Esophagus squamous epithelium (tissue), 5 donors: ENCODE data around the gene DDR2. TPM values are rescaled to one million over a fixed set of nuclear protein-coding genes. Genes with fewer than 3 reads are reported as not detected.

Experiments
- DNase-seq: peaks from one replicate; lab custom pipeline; 2025; lab: John Stamatoyannopoulos, UW
- H3K27ac ChIP-seq, 4 donors: fragments of 200-600 bp; sonication (generic); one replicate each; pipeline ENCODE4 v1.5.1; 2016 to 2019; ENCODE audit warnings: mild to moderate bottlenecking in 1 of 4
- H3K27me3 ChIP-seq, 4 donors: fragments of 200-600 bp; sonication (generic); 1 replicate in 3 of 4; 2 replicates in 1 of 4; pipeline versions ENCODE4 v1.5.1 to v1.6.0; 2017 to 2021; ENCODE audit warnings: antibody characterized with exemption in 1 of 4
- H3K36me3 ChIP-seq, 3 donors: fragments of 200-600 bp; sonication (generic); one replicate each; pipeline ENCODE4 v1.5.1; 2016 to 2019
- H3K4me1 ChIP-seq, 3 donors: fragments of 200-600 bp; sonication (generic); one replicate each; pipeline ENCODE4 v1.5.1; 2017 to 2019
- H3K4me3 ChIP-seq, 4 donors: fragments of 200-600 bp; sonication (generic); 1 replicate in 3 of 4; 2 replicates in 1 of 4; pipeline ENCODE4 v1.5.1; 2016 to 2019; ENCODE audit warnings: mild to moderate bottlenecking in 2 of 4, moderate library complexity in 1 of 4
- H3K9me3 ChIP-seq, 3 donors: fragments of 200-600 bp; sonication (generic); one replicate each; pipeline ENCODE4 v1.5.1; 2016 to 2019
- POLR2A ChIP-seq, 4 donors: fragments of 450-650 bp; IDR thresholded peaks; one replicate each; pipeline ENCODE4 v1.6.1; 2017; ENCODE audit warnings: antibody characterized with exemption in 4 of 4, mild to moderate bottlenecking in 4 of 4, moderate library complexity in 3 of 4
- WGBS, 2 donors: methylation state at CpG; one replicate each; pipeline ENCODE4 v1.1.5; 2018; 5-methylcytosine and 5-hydroxymethylcytosine counted together
- intact Hi-C: fragments of 100-400 bp; cut with DNase I; formaldehyde crosslinking; loops from one replicate; pipeline ENCODE4 v1.15.0; 2022
- total RNA-seq, 4 donors: library from RNA; depleted of rRNA; stranded (reverse); fragments of >200 nt; gene quantifications; one replicate each; pipeline ENCODE4 v1.1.0, GENCODE V29; 2016
- TF ChIP-seq, protein P1 (sequence below), 6 experiments: fragments of 450-650 bp in 4 of 6; fragments of 200-600 bp in 2 of 6; sonication (generic) in 2 of 6; IDR thresholded peaks; one replicate each; pipeline ENCODE4 v1.5.1; 2016 to 2019; ENCODE audit warnings: antibody characterized with exemption in 6 of 6, mild to moderate bottlenecking in 4 of 6, moderate library complexity in 4 of 6
- donor health status: DM: yes; HTN: yes; CAD: no.

DDR2 gene
- total RNA-seq, 4 donors from 2014 or later: 1.5 to 88.1 (median 15.9) TPM

DNA sequence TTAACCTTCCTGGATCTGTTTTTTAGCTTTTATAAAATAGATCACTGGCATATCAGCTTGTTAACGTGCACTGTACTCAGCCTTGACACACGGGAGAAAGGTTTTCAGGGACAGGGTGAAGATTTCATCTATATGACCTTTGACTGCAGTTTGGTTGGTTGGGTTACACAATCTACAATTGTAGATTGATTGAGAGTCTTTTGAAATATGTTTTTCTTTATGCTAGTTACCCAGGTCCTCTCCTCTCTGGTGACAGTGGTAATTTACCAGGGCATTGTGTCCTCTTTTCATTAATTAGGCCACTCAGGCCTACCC, 48.8 kb downstream of the DDR2 start:
- Histone ChIP-seq H3K4me3 (no peak overlapping the region), H3K9me3 (no peaks in the 10 kb centered on the region), H3K27me3 (no peaks in the 10 kb centered on the region), H3K36me3 (no peaks in the 10 kb centered on the region), H3K27ac (peak overlapping the region in 3 of 4 donors; percentile 7 to 51 (median 50)), H3K4me1 (peaks cover 0 to 56% (median 31%) of the 10 kb centered on the region in 3 donors)
- 72 to 86% methylated on average over 2 of the region's 2 CpGs for WGBS, 2 donors
- no peak for TF ChIP-seq POLR2A (IDR thresholded peaks at IDR 0.05)
- TF ChIP-seq, protein P1, sequence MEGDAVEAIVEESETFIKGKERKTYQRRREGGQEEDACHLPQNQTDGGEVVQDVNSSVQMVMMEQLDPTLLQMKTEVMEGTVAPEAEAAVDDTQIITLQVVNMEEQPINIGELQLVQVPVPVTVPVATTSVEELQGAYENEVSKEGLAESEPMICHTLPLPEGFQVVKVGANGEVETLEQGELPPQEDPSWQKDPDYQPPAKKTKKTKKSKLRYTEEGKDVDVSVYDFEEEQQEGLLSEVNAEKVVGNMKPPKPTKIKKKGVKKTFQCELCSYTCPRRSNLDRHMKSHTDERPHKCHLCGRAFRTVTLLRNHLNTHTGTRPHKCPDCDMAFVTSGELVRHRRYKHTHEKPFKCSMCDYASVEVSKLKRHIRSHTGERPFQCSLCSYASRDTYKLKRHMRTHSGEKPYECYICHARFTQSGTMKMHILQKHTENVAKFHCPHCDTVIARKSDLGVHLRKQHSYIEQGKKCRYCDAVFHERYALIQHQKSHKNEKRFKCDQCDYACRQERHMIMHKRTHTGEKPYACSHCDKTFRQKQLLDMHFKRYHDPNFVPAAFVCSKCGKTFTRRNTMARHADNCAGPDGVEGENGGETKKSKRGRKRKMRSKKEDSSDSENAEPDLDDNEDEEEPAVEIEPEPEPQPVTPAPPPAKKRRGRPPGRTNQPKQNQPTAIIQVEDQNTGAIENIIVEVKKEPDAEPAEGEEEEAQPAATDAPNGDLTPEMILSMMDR (IDR thresholded peaks at IDR 0.05): no peak
- intact Hi-C loops: no loop called here
- DNase-seq: no peak

DNA sequence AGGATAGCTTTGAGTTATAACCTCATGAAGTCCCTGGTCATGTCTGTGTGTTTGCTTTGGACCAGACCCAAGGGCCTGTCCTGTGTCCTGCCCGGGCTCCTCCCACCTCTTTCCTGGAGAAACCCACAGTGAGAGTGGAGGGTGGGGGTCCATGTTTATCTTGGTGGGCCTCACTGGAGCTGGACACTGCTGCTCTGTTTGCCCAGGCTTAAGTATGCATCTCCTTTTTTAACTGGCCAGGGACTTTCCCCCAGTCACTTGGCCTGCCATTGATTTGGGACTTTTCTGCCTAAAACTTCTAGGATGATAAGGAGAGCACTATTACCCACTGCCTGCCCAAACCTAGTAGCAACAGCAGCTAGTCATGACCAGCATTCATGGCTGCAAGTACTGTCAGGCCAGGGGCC, 49.8 kb downstream of the DDR2 start:
- WGBS, 2 donors: 20 to 50% methylated on average over 1 of the region's 1 CpG
- TF ChIP-seq, protein P1 (IDR thresholded peaks at IDR 0.05): no peak
- TF ChIP-seq POLR2A (IDR thresholded peaks at IDR 0.05): no peak
- intact Hi-C loops: no loop called here
- no peaks in the 10 kb centered on the region for H3K36me3 ChIP-seq
- peaks cover 0 to 50% (median 21%) of the 10 kb centered on the region in 3 donors for H3K4me1 ChIP-seq
- H3K27ac ChIP-seq: peak overlapping the region in 3 of 4 donors; percentile 5 to 51 (median 50)
- H3K4me3 ChIP-seq: no peak overlapping the region
- no peaks in the 10 kb centered on the region for H3K9me3 ChIP-seq
- DNase-seq: no peak
- no peaks in the 10 kb centered on the region for H3K27me3 ChIP-seq

DNA sequence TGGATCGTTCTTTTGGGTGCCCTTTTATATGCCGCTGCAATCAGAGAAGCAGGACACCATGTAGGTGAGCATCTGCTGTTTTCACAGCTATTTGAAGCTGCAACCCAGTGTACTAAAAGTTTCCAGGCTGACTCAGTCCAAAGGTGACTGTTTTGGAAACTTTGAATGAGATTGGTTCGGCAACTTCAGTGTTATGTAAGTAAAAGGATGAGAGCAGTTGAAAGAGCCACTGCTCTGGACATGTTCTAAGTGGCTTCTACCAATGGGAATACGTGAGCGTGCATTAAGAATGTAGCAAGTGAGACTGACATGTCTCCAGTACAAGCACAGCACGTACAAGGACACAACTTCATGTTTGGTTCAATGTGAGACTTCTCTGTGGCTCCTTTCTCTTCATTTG, 55.6 kb downstream of the DDR2 start:
- TF ChIP-seq POLR2A (IDR thresholded peaks at IDR 0.05): no peak
- Histone ChIP-seq H3K4me3 (no peak overlapping the region), H3K4me1 (peaks cover 21 to 69% (median 48%) of the 10 kb centered on the region in 3 donors), H3K9me3 (no peaks in the 10 kb centered on the region), H3K36me3 (no peaks in the 10 kb centered on the region), H3K27ac (peak overlapping the region in 3 of 4 donors; percentile 53 to 79 (median 72)), H3K27me3 (no peaks in the 10 kb centered on the region)
- intact Hi-C loops: no loop called here
- 34 to 36% methylated on average over 5 to 6 of the region's 6 CpGs for WGBS, 2 donors
- DNase-seq: no peak

DNA sequence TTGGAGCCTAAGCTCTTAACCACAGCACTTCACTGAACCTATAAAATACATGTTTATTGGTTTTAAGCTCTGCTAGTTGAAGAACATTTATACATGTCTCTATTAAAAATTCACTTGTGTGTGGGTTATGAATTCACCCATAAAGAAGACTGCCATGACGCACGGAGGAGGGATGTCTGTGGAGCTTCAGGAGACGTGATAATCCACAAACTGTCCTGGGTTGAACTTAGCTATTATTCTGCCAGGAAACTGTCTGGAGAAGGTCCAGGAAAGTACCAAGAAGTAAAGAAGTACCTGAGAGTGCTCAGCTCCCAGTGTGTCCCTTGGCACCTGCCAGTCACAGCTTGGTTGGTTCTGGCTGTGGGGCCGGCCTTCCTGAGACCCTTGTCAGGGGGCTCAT, 56.3 kb downstream of the DDR2 start:
- DNase-seq: no peak
- no peaks in the 10 kb centered on the region for H3K9me3 ChIP-seq
- TF ChIP-seq POLR2A (IDR thresholded peaks at IDR 0.05): no peak
- TF ChIP-seq, protein P1 (IDR thresholded peaks at IDR 0.05): no peak
- no peaks in the 10 kb centered on the region for H3K27me3 ChIP-seq
- peak overlapping the region in 3 of 4 donors; percentile 53 to 79 (median 72) for H3K27ac ChIP-seq
- no peak overlapping the region for H3K4me3 ChIP-seq
- H3K4me1 ChIP-seq: peaks cover 21 to 69% (median 48%) of the 10 kb centered on the region in 3 donors
- H3K36me3 ChIP-seq: no peaks in the 10 kb centered on the region
- 32 to 68% methylated on average over 4 of the region's 4 CpGs for WGBS, 2 donors
- intact Hi-C loops: no loop called here

DNA sequence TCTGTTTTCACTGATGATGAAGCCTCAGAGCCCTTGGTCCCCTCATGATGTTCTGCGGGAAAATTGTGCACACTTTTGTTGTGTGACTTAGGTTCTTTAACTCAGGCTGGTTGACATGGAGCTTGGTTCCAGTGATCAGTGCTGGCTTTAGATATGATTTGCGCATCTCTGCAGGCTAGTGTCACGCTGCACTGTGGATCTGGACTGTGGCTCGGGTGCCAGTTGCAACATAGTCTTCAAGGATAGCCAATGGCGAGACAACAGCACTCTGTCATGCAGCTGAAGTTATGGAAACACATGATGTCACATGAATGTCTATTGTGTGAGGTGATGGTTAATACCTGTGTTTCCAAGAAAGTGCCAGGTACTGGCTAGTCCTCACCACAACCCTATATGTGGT, 56.7 kb downstream of the DDR2 start:
- Histone ChIP-seq H3K4me1 (peaks cover 21 to 69% (median 48%) of the 10 kb centered on the region in 3 donors), H3K36me3 (no peaks in the 10 kb centered on the region), H3K27me3 (no peaks in the 10 kb centered on the region), H3K4me3 (no peak overlapping the region), H3K9me3 (no peaks in the 10 kb centered on the region), H3K27ac (peak overlapping the region in 3 of 4 donors; percentile 53 to 79 (median 72))
- WGBS, 2 donors: 79 to 100% methylated on average over 3 to 5 of the region's 5 CpGs
- intact Hi-C loops: no loop called here
- TF ChIP-seq POLR2A (IDR thresholded peaks at IDR 0.05): no peak
- TF ChIP-seq, protein P1 (IDR thresholded peaks at IDR 0.05): no peak
- DNase-seq: no peak
